ENCODE measurements around the gene SLC12A2. TPM values are rescaled to one million over a fixed set of nuclear protein-coding genes. Genes with fewer than 3 reads are reported as not detected.

Gene SLC12A2
- polyA plus RNA-seq, 1 donor (not counting 4 experiments of a cell fraction or from before 2014, with no cell fraction given), result 15.5 TPM

GRCh38 chr5:128158342-128158741 is 74.8 kb downstream of the SLC12A2 start:
- dilution Hi-C loops (cut with MboI; ENCODE audit: extremely low pct_ligation_motif_present, low sequenced_read_pairs), result no loop called here
- H3K27ac ChIP-seq (ENCODE audit: control insufficient read depth, insufficient read depth, low read length), result no peak overlapping the region
- no peak for TF ChIP-seq EZH2 (IDR thresholded peaks at IDR 0.05; ENCODE audit: low read length)
- TF ChIP-seq CTCF (optimal IDR thresholded peaks at IDR 0.05 in 1 of 3, IDR thresholded peaks at IDR 0.05 in 1 of 3, conservative IDR thresholded peaks at IDR 0.05 in 1 of 3; ENCODE audit: extremely low read depth in 1 of 3, insufficient read depth in 2 of 3, low read length in 3 of 3), result no peak
- no peak overlapping the region for H2AFZ ChIP-seq (ENCODE audit: control insufficient read depth, low read length)
- no peak overlapping the region for H3K9ac ChIP-seq (ENCODE audit: control insufficient read depth, extremely low read depth, insufficient read depth, low read length)
- H3K27me3 ChIP-seq (ENCODE audit: control insufficient read depth, extremely low read depth, insufficient read depth, low read length), result no peaks in the 10 kb centered on the region
- DNase-seq (ENCODE audit: low read depth, low spot score), result no peak
- H3K4me2 ChIP-seq (ENCODE audit: control insufficient read depth, extremely low read depth, insufficient read depth, low read depth, low read length), result no peak overlapping the region
- no peaks in the 10 kb centered on the region for H3K9me1 ChIP-seq (ENCODE audit: control insufficient read depth, extremely low read depth, insufficient read depth, low read length)
- no peak overlapping the region for H3K4me3 ChIP-seq (ENCODE audit: control insufficient read depth in 2 of 3, extremely low read depth in 1 of 3, insufficient read depth in 2 of 3, low read depth in 1 of 3, low read length in 3 of 3)
- no peaks in the 10 kb centered on the region for H4K20me1 ChIP-seq (ENCODE audit: control insufficient read depth, extremely low read depth, insufficient read depth, low read length)
- H3K36me3 ChIP-seq (ENCODE audit: control insufficient read depth in 2 of 2, extremely low read depth in 1 of 2, insufficient read depth in 2 of 2, low read length in 2 of 2), result peaks cover 4% of the 10 kb centered on the region in 2 experiments
- peak; percentile 46 for FAIRE-seq
- no peaks in the 10 kb centered on the region for H3K4me1 ChIP-seq (ENCODE audit: control insufficient read depth, extremely low read depth, insufficient read depth, low read length)
- H3K9me3 ChIP-seq (ENCODE audit: control insufficient read depth, low read depth, low read length), result no peaks in the 10 kb centered on the region
- H3K79me2 ChIP-seq (ENCODE audit: control insufficient read depth, insufficient read depth, low read length), result no peaks in the 10 kb centered on the region

- no peaks in the 10 kb centered on the region for H3K36me3 ChIP-seq (ENCODE audit: control insufficient read depth in 2 of 2, extremely low read depth in 1 of 2, insufficient read depth in 2 of 2, low read length in 2 of 2)
- no peak for TF ChIP-seq EZH2 (IDR thresholded peaks at IDR 0.05; ENCODE audit: low read length)
- TF ChIP-seq CTCF (optimal IDR thresholded peaks at IDR 0.05 in 1 of 3, IDR thresholded peaks at IDR 0.05 in 1 of 3, conservative IDR thresholded peaks at IDR 0.05 in 1 of 3; ENCODE audit: extremely low read depth in 1 of 3, insufficient read depth in 2 of 3, low read length in 3 of 3), result no peak
- no peaks in the 10 kb centered on the region for H4K20me1 ChIP-seq (ENCODE audit: control insufficient read depth, extremely low read depth, insufficient read depth, low read length)
- peak; percentile 23 for DNase-seq (ENCODE audit: low read depth, low spot score)
- H3K27me3 ChIP-seq (ENCODE audit: control insufficient read depth, extremely low read depth, insufficient read depth, low read length), result no peaks in the 10 kb centered on the region
- FAIRE-seq, result peak; percentile 70
- peak overlapping the region; percentile 47 for H3K27ac ChIP-seq (ENCODE audit: control insufficient read depth, insufficient read depth, low read length)
- no peak overlapping the region for H3K9ac ChIP-seq (ENCODE audit: control insufficient read depth, extremely low read depth, insufficient read depth, low read length)
- no peaks in the 10 kb centered on the region for H3K79me2 ChIP-seq (ENCODE audit: control insufficient read depth, insufficient read depth, low read length)
- H3K4me2 ChIP-seq (ENCODE audit: control insufficient read depth, extremely low read depth, insufficient read depth, low read depth, low read length), result no peak overlapping the region
- no peak overlapping the region for H2AFZ ChIP-seq (ENCODE audit: control insufficient read depth, low read length)
- H3K4me3 ChIP-seq (ENCODE audit: control insufficient read depth in 2 of 3, extremely low read depth in 1 of 3, insufficient read depth in 2 of 3, low read depth in 1 of 3, low read length in 3 of 3), result no peak overlapping the region
- peaks cover 9% of the 10 kb centered on the region for H3K4me1 ChIP-seq (ENCODE audit: control insufficient read depth, extremely low read depth, insufficient read depth, low read length)
- H3K9me3 ChIP-seq (ENCODE audit: control insufficient read depth, low read depth, low read length), result no peaks in the 10 kb centered on the region
- H3K9me1 ChIP-seq (ENCODE audit: control insufficient read depth, extremely low read depth, insufficient read depth, low read length), result no peaks in the 10 kb centered on the region
- dilution Hi-C loops (cut with MboI; ENCODE audit: extremely low pct_ligation_motif_present, low sequenced_read_pairs), result no loop called here
Measured at GRCh38 chr5:128163991-128164390, 80.4 kb downstream of the SLC12A2 start.

Data from keratinocyte (primary cell).